ENCODE data around the gene CSH1. TPM values are rescaled to one million over a fixed set of nuclear protein-coding genes. Genes with fewer than 3 reads are reported as not detected.
"Not testable (repeated sequence)": the region's sequence is repeated elsewhere in the genome, so short reads cannot be mapped to it uniquely, and the experiment has no call there.

CSH1 gene
- total RNA-seq, 2 donors from 2014 or later: not detected

DNA sequence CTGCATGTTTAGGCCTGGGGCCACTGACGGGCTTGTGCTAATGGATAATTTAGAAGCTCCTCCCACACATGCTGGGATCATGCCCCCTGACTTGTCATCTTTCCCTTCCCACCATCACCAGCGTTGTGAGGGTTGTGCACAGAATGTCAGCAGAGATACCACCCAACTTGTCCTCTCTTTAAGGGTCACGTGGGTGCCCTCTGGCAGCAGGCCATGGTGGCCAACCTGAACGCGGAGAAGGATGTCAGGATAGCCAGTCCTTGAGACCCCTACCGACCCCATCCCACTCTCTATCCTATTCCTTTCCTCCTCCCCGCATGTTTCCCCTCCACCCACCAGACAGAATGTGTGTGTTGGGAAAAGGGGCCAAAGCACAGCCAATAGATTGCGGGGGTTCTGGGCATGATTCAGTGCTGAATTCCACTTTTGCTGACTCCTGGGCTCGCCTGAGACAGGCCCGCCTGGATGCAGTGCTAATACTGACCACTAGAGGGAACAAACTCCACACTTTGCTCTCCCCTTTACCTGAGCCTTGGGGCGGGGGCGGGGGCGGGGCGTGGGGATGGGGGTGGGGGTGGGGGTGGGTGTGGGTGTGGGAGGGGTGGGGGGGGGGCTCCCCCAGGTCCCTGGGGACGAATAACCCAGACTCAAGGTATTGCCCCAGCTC lies 14.3 kb downstream of the CSH1 start, which contains the start of gene GH2:
GH2 (minus strand) TSS at position 10 of the 667 bp plus-strand sequence. CDS start 143 bp downstream, outside the sequence.
- peak; percentile 70 for ATAC-seq

DNA sequence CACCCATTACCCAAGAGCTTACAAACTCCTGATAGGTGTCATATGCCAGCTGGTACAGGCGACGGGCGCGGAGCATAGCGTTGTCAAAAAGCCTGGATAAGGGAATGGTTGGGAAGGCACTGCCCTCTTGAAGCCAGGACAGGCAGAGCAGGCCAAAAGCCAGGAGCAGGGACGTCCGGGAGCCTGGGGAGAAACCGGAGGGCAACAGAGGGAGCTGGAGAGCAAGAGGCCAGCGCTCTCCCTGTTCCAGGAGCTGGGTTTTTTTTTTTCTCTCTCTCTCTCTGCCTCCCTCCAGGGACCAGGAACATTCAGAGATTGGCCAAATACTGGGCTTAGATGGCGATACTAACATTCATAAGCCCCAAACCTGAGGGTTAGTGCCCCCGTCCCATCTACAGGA lies 15.0 kb downstream of the CSH1 start:
- DNase-seq; ATAC-seq; intact Hi-C loops (cut with DNase I, micrococcal nuclease): not testable (repeated sequence)

More for the DNA sequence above, 14.3 kb downstream of the CSH1 start, which contains the start of gene GH2:
- intact Hi-C loops (cut with DNase I, micrococcal nuclease): no loop called here
- peak; percentile 32 to 44 for DNase-seq

DNA sequence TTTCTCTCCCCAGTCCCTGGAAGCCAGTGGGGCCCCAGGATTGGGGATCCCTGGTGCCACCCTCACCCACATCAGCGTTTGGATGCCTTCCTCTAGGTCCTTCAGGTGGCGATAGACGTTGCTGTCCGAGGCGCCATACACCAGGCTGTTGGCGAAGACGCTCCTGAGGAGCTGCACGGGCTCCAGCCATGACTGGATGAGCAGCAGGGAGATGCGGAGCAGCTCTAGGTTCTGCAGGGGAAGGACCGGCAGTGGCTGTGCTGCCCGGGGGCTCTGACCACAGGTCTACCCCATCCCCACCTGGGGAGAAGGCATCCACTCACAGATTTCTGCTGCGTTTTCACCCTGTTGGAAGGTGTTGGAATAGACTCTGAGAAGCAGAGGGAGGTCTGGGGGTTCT lies 15.7 kb downstream of the CSH1 start:
- DNase-seq: no peak
- intact Hi-C loops (cut with DNase I, micrococcal nuclease): no loop called here
- no peak for ATAC-seq

DNA sequence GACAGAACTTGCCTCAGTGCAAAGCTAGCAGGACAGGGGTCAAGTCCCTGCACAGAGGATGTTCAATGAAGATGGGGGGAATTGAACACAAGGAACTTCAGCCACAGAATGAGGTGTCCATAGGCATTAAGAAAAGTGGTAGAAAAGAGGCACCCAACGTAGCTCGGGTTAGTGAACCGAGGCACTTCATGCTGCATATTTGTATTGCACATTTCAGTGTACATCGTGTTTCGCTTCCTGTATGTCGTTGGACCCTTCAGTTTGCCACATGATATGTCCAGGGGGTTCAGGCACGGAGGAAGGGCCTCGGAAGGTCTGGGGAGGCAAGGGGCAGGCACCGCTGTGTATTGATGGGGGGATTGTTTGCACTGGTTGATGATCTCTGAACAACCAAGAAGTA lies 18.0 kb downstream of the CSH1 start:
- intact Hi-C loops (cut with DNase I, micrococcal nuclease); DNase-seq; ATAC-seq: not testable (repeated sequence)

DNA sequence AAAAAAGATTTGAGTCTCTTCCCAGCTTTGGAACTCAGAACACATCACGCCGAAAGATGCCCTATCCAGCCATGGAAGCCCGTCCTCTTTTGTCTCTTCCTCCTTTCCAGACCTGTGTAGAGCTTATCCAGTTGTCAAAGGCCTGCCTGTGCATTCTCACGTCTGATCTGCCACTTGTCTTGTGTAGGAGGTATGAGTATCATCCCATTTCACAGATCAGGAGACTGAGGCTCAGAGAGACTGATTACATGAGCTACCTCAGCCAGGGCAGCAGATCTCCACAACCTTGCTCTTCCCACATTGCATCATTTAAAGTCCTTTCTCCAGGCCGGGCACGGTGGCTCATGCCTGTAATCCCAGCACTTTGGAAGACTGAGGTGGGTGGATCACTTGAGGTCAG lies 21.7 kb downstream of the CSH1 start:
- ATAC-seq; intact Hi-C loops (cut with DNase I, micrococcal nuclease); DNase-seq: not testable (repeated sequence)

DNA sequence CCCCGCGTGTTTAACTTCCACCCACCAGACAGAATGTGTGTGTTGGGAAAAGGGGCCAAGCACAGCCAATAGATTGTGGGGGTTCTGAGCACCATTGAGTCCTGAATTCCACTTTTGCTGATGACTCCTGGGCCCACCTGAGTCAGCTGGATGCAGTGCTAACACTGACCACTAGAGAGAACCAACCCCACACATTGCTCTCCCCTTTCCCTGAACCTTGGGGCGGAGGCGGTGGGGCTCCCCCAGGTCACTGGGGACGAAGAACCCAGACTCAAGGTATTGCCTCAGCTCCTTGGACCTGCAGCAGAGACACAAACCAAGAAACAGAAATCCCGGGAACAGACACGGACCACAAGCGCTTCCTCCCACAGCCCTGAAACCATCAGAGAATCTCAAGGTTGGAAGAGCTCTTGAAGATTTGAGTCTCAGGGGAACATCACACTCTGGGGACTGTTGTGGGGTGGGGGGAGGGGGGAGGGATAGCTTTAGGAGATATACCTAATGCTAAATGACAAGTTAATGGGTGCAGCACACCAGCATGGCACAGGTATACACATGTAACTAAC lies 22.2 kb downstream of the CSH1 start:
- intact Hi-C loops (cut with DNase I, micrococcal nuclease); DNase-seq; ATAC-seq: not testable (repeated sequence)

DNA sequence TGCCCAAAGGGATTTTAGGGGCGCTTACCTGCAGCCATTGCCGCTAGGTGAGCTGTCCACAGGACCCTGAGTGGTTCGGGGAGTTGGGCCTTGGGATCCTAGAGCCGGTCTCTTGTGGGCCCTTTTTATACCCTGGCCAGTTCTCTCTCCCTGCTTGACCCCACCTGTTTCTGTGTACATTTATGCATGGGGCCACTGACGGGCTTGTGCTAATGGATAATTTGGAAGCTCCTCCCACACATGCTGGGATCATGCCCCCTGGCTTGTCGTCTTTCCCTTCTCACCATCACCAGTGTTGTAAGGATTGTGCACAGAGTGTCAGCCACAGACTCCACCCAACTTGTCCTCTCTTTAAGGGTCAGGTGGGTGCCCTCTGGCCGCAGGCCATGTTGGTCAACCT lies 22.8 kb downstream of the CSH1 start, which contains the start of gene CSH2:
CSH2 (minus strand) TSS at position 101 of the 400 bp plus-strand sequence; CDS start at position 38, 63 bp downstream.
- DNase-seq; ATAC-seq; intact Hi-C loops (cut with DNase I, micrococcal nuclease): not testable (repeated sequence)

DNA sequence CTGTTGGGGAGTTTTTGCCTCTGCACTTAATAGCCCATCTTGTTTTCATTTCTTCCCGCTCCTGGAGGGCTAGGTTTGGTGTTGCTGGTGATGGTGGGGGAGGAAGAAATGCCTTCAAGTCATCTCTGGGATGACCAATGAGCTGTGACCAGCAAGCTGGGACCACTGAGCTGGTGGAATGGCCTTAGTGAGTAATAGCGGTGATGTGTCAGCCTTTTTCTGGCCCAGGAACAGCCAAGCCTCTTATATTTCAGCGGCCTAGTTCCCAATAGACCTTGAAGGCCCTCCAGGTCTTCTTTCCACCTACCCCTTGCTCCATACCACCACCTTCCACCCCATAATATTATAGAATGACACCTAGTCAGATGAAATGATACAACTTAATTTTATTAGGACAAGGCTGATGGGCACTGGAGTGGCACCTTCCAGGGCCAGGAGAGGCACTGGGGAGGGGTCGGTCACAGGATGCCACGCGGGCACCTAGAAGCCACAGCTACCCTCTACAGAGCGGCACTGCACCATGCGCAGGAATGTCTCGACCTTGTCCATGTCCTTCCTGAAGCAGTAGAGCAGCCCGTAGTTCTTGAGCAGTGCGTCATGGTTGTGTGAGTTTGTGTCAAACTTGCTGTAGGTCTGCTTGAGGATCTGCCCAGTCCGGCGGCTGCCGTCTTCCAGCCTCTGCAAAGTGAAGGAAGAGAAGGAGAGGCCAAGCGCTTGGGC lies 24.6 kb downstream of the CSH1 start:
- DNase-seq; ATAC-seq; intact Hi-C loops (cut with DNase I, micrococcal nuclease): not testable (repeated sequence)

DNA sequence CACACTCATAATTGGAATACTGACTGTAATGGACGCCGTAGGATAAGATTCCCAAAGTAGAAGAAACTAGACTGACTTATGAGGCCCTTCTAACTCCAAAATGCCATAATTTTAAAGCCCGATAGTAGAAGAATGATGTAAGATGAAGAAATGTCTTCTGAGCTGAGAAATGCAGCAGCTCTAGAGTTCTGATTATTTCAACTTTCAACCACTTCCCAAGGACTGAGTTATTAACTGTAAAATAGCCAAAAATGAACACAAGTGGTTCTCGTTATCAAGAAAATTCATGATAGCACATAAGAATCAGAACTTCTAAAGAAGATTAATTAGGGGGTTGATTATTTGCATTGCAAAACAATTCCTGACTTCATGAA lies 26.1 kb downstream of the CSH1 start:
- DNase-seq; intact Hi-C loops (cut with DNase I, micrococcal nuclease); ATAC-seq: not testable (repeated sequence)

DNA sequence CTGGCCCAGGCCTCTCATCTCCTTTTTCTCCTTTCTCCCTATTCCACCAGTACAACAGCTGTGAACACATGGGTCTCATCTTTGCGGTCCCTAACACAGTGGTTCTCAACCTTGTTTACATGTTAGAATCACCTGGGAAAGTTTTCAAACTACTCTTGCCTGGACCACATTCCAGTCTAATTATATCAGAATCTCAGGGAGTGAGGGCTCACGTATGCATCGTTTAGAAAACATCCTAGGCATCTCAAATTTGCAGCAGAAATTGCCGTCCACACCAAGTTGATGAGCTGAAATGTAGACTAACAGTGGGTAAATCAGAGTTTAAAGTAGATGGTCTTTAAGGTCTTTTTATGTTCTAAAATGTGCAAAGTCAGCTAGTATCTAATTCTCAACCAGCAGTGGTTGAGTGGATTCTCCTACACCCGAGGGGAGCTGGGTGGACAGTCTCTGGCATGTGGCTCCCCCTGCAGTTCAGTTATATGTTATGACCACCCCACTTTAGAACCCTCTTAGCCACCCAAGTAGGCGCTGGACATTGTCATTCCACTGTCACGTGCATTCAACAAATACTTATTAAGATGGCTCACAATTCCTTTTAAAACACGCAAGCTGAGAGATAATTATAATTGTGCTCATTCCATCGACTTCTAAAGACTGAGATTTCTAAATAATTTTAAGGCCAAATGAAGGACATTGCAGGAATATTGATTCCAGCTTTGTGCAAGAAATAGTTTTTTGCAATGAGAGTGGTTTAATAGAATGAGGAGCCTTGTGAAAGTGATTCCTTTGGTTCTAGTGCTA lies 26.7 kb downstream of the CSH1 start:
- ATAC-seq; intact Hi-C loops (cut with DNase I, micrococcal nuclease): not testable (repeated sequence)

DNA sequence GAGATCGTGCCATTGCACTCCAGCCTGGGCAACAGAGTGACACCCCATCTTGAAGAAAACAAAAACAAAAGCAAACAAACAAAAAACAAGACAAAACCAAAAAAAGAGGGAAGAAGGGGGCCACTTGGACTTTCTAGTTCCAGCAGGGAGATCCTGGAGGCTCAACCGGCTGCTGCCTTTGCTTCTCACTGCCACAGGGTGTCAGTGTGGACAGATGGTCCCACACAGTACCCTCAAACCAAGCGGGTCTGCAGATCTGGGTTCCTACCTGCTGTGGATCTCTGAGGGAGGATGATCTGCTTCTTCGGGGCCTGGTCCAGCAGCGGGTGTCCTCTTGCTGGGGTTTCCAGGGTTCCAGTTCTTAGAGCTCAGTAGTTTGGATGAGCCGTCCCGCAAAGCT lies 29.7 kb downstream of the CSH1 start:
- intact Hi-C loops (cut with DNase I, micrococcal nuclease); ATAC-seq; DNase-seq: not testable (repeated sequence)

More for the DNA sequence above, 26.7 kb downstream of the CSH1 start:
- not testable (repeated sequence) for DNase-seq

DNA sequence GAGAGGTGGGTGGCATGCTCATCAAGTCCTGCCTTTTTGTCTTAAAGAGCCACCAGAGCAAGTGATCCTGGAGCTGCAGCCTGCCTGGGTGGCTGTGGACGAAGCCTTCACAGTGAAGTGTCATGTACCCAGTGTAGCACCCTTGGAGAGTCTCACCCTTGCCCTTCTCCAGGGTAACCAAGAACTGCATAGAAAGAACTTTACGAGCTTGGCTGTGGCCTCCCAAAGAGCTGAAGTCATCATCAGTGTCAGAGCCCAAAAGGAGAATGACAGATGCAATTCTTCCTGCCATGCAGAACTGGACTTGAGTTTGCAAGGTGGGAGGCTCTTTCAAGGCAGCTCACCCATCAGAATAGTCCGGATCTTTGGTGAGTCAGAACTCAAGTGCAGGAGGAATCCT lies 37.1 kb downstream of the CSH1 start:
- DNase-seq: no peak
- ATAC-seq: no peak
- intact Hi-C loops (cut with DNase I, micrococcal nuclease): no loop called here

DNA sequence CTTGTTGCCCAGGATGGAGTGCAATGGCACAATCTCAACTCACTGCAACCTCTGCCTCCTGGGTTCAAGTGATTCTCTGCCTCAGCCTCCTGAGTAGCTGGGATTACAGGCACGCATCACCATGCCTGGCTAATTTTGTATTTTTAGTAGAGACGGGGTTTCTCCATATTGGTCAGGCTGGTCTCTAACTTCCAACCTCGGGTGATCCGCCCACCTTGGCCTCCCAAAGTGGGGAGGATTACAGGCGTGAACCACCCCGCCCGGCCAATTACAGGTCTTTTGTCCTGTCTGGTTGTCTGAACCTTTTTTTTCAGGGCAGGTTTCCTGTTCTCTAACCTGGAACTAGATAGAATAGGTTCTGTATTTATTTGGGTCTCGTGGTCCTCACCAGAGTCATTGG lies 39.9 kb downstream of the CSH1 start:
- DNase-seq; ATAC-seq; intact Hi-C loops (cut with DNase I, micrococcal nuclease): not testable (repeated sequence)

DNA sequence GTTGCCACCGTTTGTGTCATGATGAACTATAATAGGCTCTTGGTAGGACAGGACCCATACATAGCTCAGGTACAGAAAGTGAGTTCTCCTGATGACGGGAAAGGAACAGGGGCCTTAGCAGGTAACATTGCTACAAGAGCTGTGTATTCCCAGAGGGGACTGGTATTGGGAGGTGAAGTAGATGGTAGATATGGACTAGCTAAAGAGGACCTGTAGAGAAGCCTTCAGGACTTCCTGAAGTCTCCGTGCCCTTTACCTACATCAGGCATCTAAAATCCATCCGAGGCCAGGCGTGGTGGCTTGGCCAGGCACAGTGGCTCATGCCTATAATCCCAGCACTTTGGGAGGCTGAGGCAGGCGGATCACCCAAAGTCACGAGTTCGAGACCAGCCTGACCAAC lies 41.2 kb downstream of the CSH1 start:
- no peak for DNase-seq
- intact Hi-C loops (cut with DNase I, micrococcal nuclease): no loop called here
- ATAC-seq: no peak

DNA sequence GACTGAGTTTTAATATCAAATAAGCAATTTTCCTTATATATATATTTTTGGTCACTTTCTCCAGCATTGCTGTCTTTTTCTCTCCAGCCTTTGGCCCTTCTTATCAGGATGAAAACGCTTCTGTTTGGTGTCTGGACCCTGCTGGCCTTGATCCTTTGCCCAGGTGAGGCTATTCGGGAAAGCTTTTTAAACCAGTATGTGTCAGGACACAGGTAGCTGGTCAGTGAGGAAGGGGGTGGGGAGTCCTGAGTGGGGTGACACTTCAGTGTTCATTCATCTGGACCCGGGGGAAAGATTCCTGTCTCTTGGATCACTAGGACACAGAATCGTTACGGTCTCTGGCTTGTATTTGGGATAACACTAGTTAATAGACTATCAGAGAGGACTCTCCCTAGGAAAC lies 41.7 kb downstream of the CSH1 start:
- intact Hi-C loops (cut with DNase I, micrococcal nuclease): no loop called here
- ATAC-seq (no peak), DNase-seq (no peak)

DNA sequence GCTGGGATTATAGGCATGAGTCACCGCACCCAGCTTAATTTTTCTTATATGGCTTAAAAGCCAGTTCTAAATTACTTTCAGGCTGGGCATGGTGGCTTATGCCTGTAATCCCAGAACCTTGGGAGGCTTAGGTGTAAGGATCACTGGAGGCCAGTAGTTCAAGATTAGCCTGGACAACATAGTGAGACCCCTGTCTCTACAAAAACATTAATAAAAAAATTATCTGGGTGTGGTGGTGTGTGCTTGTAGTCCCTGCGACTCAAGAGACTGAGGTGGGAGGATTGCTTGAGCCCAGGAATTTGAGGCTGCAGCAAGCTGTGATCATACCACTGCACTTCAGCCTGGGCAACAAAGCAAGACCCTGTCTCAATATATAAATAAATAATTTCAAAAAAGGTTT lies 43.1 kb downstream of the CSH1 start:
- no peak for DNase-seq
- intact Hi-C loops (cut with DNase I, micrococcal nuclease): no loop called here
- no peak for ATAC-seq

DNA sequence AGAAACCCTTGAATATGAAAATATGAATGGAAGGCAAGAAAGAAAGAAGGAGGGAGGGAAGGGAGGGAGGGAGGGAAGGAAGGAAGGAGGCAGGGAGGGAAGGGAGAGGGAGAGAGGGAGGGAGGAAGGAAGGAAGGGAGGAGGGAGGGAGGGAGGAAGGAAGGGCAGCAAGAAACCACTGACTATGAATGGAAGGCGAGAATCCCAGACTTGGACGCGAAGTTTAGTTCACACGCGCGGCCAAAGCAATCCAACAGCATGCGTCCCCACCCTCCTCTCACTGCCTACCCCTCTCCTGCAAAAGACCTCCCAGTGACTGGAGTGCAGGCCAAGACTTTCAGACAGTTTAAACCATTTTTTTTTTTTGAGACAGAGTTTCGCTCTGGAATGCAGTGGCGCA lies 46.0 kb downstream of the CSH1 start:
- ATAC-seq: no peak
- intact Hi-C loops (cut with DNase I, micrococcal nuclease): no loop called here
- DNase-seq: no peak

DNA sequence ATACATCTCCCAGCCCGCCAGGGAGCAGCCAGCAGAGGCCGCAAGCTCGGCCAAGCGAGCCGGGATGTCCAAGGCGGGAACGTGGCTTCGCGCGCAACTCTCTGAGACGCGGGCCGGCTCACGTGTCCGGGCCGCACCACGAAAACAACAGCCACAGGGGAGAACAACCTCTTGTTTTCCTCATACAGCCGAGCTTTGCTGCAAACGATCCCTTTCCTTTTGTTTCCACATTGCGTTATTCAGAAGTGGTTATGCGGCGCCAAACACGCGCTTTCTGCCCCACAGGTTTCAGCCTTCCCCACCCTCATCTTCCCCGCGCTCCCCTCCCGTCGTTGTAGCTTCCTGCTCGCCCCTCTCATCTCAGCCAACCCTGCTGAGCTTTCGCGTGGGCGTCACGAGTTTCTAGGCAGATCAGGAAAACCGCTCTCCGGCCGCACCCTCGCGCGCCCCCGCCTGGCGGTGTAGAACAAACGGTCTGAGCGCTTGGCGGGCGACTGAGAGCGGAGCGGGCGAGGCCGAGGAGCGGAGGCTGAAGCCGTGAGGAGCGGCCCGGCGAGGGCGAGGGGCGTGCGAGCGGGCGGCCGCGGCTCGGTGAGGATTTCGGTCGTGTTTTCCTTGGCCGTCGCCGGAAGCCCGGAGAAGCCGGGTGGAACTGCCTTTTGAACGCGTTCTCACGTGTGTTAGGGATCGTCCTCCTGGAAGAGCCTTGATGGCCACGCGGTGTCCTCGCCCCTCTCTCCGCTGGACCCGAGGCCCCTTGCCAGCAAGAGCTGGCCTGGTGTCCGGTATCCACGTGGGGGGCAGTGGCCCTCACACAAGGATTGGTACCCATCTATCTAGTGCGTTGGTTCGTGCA lies 47.3 kb downstream of the CSH1 start:
- peak; percentile 94 for ATAC-seq
- intact Hi-C loops (cut with DNase I, micrococcal nuclease): no loop called here
- DNase-seq: peak; percentile 90 to 93

All from left colon (tissue), 2 donors.